C4-2B (cell line): ENCODE data around the gene SLFN12L.
"Not testable (repeated sequence)": the region's sequence is repeated elsewhere in the genome, so short reads cannot be mapped to it uniquely, and the experiment has no call there.

Source experiments
- H3K27ac ChIP-seq: fragments of 450-650 bp; 2 replicates; pipeline ENCODE4 v1.5.1; 2017
- CTCF ChIP-seq: fragments of 450-650 bp; conservative IDR thresholded peaks from 2 replicates; pipeline ENCODE4 v1.5.1; 2017; ENCODE audit warnings: mild to moderate bottlenecking
- ZFX ChIP-seq: fragments of 450-650 bp; IDR thresholded peaks from 2 replicates; pipeline ENCODE4 v1.6.1; 2017

Gene SLFN12L

GRCh38 chr17:35569405-35569804, 31.9 kb upstream of the SLFN12L start:
- no peak overlapping the region for H3K27ac ChIP-seq
- TF ChIP-seq ZFX (no peak), CTCF (no peak)

DNA sequence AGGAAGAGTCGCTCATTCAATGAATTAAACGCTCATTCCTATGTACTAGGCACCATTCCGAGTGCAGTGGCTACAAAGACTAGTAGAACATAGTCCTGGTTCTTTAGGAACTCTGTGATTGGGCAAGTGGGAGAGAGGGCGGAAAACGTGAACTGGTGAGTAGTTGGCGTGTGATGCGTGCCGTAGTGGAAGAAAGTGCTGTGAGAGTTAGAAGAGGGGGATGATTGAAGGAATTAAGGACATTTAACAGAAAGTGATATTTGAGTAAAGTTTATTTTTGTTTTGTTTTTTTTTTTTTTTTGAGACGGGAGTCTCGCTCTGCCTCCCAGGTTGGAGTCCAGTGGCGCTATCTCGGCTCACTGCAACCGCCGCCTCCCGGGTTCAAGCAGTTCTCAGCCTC, 31.1 kb upstream of the SLFN12L start:
- TF ChIP-seq CTCF (no peak), ZFX (no peak)
- peak overlapping the region; percentile 76 for H3K27ac ChIP-seq

DNA sequence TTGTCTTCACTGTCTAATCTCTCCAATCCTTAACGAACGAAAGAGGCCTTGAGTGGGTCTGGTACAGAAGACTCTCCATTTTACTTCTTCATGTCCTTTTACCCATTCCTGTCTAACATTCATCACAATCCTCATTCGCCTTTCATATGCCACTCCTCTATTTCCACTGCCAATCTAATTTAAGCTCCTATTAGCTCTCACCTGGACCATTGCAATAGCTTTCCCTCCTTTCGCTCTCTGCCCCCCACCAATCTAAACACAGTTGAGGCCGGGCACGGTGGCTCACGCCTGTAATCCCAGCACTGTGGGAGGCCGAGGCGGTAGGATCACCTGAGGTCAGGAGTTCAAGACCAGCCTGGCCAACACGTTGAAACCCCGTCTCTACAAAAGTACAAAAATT, 29.5 kb upstream of the SLFN12L start:
- H3K27ac ChIP-seq = peak overlapping the region; percentile 76; the same call in 1 of the 2 replicates

GRCh38 chr17:35563181-35563580, 25.7 kb upstream of the SLFN12L start:
- H3K27ac ChIP-seq = not testable (repeated sequence)

More for the DNA sequence above, 29.5 kb upstream of the SLFN12L start:
- TF ChIP-seq ZFX (no peak), CTCF (no peak)

DNA sequence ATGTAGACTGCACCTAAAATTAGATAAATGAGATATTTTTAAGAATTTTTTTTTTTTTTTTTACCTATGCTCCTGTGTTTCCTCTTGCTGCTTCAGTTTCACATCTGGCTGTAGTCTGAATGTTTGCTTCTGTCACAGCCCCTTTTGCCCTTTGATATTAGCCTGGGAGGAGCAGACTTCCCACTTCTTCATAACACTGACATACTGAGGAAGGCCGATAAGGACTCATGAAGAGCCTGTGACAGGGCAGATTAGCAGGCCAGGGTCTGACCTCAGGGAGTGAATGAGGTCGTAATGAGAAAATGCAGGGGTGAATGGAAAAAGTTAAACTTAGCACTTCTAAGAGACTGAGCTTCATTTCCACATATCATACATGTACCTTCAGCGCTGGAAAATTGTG, 23.2 kb upstream of the SLFN12L start, which contains the start of gene SLFN14:
SLFN14 (minus strand) TSS at position 117 of the 400 bp plus-strand sequence. CDS start 2,757 bp downstream, outside the sequence.
- TF ChIP-seq ZFX (no peak), CTCF (no peak)
- H3K27ac ChIP-seq = no peak within 1 kb of the TSS

- TF ChIP-seq CTCF = no peak
- TF ChIP-seq ZFX = no peak
Measured at GRCh38 chr17:35559495-35560210, 22.2 kb upstream of the SLFN12L start.

DNA sequence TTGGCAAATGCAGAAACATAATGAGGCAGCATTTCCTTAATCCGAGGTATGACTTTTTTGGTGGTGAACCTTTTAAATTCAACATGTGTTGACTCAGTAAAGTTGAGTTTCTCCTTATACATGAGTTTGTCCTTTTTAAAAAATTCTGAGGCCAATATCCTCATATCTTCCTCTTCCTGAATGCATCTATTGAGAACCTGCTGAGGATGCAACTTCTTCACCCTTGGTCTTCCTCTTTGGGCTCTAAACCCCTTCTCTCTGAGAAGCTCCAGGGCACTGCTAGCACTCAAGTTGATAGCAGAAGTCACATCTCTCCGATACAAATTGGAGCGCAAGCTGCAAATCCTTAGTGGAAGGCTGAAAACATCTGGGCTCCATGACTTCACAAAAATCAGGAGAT, 19.9 kb upstream of the SLFN12L start:
- TF ChIP-seq CTCF = no peak
- TF ChIP-seq ZFX = no peak
- H3K27ac ChIP-seq = no peak overlapping the region

More at GRCh38 chr17:35559495-35560210, 22.2 kb upstream of the SLFN12L start:
- no peak overlapping the region for H3K27ac ChIP-seq

GRCh38 chr17:35555691-35556090, 18.2 kb upstream of the SLFN12L start:
- H3K27ac ChIP-seq = no peak overlapping the region
- TF ChIP-seq CTCF (peak; percentile 34), ZFX (no peak)
